Measurements from ENCODE around the gene XPO6. TPM values are rescaled to one million over a fixed set of nuclear protein-coding genes. Genes with fewer than 3 reads are reported as not detected.

The XPO6 gene
- total and polyA plus RNA-seq, 4 donors, result 27.5 to 50.0 (median 36.0) TPM

DNA sequence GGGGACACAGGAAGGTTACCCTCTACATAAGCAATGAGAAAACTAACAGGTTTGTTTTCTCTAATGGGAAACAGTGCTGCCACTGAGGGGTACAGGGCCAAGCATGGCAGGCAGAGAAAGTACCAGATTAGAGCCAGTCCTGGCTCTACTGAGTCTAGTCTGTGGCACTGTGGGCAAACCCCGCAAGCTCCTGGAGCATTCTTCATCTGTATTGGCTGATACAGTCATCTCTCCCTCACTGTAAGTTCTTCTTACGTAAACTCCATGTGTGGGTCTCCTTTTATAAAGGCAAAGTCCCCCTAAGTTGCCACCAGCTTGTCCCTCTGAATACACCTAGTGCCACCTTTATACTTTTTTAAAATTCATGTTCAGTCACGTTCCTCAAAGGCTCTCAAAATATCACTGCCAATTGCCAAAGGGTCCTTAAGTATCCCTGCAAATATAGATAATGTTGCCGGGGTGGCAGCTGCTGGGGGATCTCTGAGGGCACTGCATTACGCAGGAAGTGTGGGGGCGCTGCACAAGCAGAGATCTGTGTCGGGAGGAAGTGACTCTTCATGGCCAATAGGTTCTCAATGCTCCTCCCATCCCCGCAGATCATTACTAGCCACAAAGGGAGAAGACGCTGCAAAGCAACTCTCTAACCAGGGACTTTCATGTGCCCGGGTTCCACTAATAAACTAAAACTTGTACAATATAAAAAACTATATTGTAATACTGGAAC is 18.8 kb downstream of the XPO6 start:
- H3K4me1 ChIP-seq (ENCODE audit: control insufficient read depth in 4 of 4, insufficient read depth in 4 of 4, low read length in 3 of 4), result peaks cover 0 to 4% (median 0%) of the 10 kb centered on the region in 4 donors
- no peak overlapping the region for H3K4me3 ChIP-seq (ENCODE audit: low read depth in 1 of 3, low read length in 3 of 3)
- no peak for DNase-seq (ENCODE audit: low spot score)
- H3K27ac ChIP-seq (ENCODE audit: low read depth in 1 of 2, low read length in 2 of 2), result no peak overlapping the region
- H3K36me3 ChIP-seq (ENCODE audit: control insufficient read depth in 4 of 4, insufficient read depth in 3 of 4, low read depth in 1 of 4, low read length in 3 of 4), result peaks cover 0 to 4% (median 0%) of the 10 kb centered on the region in 4 donors
- H3K9ac ChIP-seq (ENCODE audit: low read depth in 1 of 2, low read length in 2 of 2), result no peak overlapping the region
- H3K27me3 ChIP-seq (ENCODE audit: control insufficient read depth in 4 of 4, insufficient read depth in 4 of 4, low read length in 3 of 4), result no peaks in the 10 kb centered on the region
- TF ChIP-seq SP1 (IDR thresholded peaks at IDR 0.05) (no peak), EGR1 (IDR thresholded peaks at IDR 0.05; ENCODE audit: low read depth in 2 of 2) (no peak), JUND (IDR thresholded peaks at IDR 0.05) (no peak), FOXA1 (IDR thresholded peaks at IDR 0.05) (no peak), TAF1 (conservative IDR thresholded peaks at IDR 0.05) (no peak), NR2F2 (IDR thresholded peaks at IDR 0.05) (no peak), RXRA (IDR thresholded peaks at IDR 0.05) (no peak), HNF4A (conservative IDR thresholded peaks at IDR 0.05) (no peak), GABPA (IDR thresholded peaks at IDR 0.05 in 1 of 2, conservative IDR thresholded peaks at IDR 0.05 in 1 of 2) (no peak), HNF4G (IDR thresholded peaks at IDR 0.05) (no peak), RAD21 (IDR thresholded peaks at IDR 0.05) (no peak), YY1 (IDR thresholded peaks at IDR 0.05) (no peak)
- TF ChIP-seq, protein P1, sequence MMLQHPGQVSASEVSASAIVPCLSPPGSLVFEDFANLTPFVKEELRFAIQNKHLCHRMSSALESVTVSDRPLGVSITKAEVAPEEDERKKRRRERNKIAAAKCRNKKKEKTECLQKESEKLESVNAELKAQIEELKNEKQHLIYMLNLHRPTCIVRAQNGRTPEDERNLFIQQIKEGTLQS (IDR thresholded peaks at IDR 0.05), result no peak
- TF ChIP-seq, protein P2, sequence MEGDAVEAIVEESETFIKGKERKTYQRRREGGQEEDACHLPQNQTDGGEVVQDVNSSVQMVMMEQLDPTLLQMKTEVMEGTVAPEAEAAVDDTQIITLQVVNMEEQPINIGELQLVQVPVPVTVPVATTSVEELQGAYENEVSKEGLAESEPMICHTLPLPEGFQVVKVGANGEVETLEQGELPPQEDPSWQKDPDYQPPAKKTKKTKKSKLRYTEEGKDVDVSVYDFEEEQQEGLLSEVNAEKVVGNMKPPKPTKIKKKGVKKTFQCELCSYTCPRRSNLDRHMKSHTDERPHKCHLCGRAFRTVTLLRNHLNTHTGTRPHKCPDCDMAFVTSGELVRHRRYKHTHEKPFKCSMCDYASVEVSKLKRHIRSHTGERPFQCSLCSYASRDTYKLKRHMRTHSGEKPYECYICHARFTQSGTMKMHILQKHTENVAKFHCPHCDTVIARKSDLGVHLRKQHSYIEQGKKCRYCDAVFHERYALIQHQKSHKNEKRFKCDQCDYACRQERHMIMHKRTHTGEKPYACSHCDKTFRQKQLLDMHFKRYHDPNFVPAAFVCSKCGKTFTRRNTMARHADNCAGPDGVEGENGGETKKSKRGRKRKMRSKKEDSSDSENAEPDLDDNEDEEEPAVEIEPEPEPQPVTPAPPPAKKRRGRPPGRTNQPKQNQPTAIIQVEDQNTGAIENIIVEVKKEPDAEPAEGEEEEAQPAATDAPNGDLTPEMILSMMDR (IDR thresholded peaks at IDR 0.05; ENCODE audit: low read depth, low read length, missing input control), result no peak
- TF ChIP-seq, protein P3, sequence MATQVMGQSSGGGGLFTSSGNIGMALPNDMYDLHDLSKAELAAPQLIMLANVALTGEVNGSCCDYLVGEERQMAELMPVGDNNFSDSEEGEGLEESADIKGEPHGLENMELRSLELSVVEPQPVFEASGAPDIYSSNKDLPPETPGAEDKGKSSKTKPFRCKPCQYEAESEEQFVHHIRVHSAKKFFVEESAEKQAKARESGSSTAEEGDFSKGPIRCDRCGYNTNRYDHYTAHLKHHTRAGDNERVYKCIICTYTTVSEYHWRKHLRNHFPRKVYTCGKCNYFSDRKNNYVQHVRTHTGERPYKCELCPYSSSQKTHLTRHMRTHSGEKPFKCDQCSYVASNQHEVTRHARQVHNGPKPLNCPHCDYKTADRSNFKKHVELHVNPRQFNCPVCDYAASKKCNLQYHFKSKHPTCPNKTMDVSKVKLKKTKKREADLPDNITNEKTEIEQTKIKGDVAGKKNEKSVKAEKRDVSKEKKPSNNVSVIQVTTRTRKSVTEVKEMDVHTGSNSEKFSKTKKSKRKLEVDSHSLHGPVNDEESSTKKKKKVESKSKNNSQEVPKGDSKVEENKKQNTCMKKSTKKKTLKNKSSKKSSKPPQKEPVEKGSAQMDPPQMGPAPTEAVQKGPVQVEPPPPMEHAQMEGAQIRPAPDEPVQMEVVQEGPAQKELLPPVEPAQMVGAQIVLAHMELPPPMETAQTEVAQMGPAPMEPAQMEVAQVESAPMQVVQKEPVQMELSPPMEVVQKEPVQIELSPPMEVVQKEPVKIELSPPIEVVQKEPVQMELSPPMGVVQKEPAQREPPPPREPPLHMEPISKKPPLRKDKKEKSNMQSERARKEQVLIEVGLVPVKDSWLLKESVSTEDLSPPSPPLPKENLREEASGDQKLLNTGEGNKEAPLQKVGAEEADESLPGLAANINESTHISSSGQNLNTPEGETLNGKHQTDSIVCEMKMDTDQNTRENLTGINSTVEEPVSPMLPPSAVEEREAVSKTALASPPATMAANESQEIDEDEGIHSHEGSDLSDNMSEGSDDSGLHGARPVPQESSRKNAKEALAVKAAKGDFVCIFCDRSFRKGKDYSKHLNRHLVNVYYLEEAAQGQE (IDR thresholded peaks at IDR 0.05), result no peak
- TF ChIP-seq, protein P4, sequence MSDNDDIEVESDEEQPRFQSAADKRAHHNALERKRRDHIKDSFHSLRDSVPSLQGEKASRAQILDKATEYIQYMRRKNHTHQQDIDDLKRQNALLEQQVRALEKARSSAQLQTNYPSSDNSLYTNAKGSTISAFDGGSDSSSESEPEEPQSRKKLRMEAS (IDR thresholded peaks at IDR 0.05), result no peak
- TF ChIP-seq, protein P5, sequence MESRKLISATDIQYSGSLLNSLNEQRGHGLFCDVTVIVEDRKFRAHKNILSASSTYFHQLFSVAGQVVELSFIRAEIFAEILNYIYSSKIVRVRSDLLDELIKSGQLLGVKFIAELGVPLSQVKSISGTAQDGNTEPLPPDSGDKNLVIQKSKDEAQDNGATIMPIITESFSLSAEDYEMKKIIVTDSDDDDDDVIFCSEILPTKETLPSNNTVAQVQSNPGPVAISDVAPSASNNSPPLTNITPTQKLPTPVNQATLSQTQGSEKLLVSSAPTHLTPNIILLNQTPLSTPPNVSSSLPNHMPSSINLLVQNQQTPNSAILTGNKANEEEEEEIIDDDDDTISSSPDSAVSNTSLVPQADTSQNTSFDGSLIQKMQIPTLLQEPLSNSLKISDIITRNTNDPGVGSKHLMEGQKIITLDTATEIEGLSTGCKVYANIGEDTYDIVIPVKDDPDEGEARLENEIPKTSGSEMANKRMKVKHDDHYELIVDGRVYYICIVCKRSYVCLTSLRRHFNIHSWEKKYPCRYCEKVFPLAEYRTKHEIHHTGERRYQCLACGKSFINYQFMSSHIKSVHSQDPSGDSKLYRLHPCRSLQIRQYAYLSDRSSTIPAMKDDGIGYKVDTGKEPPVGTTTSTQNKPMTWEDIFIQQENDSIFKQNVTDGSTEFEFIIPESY (IDR thresholded peaks at IDR 0.05), result no peak
- no peaks in the 10 kb centered on the region for H3K9me3 ChIP-seq (ENCODE audit: control insufficient read depth in 4 of 4, low read length in 3 of 4)
- 81% methylated on average over 10 of the region's 10 CpGs for WGBS
